ELR (cell line): ENCODE measurements around the gene TBL3.

Experiments used
- DNase-seq: peaks from one replicate; pipeline ENCODE4 v3.0.0-alpha.2; 2015; ENCODE audit warnings: low read depth

The TBL3 gene

DNA sequence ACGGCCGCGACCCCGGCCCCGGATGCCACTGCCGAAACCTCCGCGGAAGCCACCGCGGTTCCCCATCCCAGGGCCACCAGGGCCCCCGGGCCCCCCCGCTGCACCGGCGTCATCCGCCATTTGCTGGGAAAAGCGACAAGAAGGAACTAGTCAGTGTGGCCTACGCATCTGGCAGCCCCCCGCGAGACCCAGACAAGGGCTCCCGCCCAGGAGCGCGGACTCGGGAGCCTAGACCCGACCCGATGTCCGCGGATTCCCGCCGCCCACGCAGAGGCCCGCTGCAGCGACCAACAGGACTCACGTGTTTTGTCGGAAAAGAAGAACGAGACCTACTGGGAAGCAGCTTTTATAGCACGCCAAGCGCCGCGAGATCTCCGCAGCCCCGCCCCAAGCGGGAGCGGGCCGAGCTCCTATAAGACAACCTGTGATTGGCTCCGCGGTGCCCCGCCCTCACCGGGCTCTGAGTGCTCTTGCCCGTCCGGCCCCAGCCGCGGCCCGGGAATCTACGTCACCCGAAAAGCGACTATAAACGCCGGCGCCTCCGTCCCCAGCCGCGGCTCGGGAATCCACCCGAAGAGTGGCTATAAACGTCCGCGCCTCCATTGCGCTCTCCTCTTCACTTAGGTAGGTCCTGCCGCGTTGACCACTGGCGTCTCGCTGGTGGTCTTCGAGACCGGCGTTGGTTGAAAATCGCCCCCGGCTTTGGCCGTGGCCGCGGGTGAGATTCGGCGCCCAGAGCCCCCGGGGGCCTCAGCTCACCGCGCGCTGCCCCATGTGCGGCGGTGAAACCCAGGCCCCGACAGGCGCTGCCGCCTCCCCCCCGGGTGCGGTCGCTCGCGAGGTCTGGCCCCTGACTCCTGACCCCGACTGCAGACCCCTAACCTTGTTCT is 7.1 kb upstream of the TBL3 start, which contains the start of gene RPS2:
TSS of gene RPS2 (minus strand) at position 321 of the 890 bp plus-strand sequence. CDS start at position 120, 201 bp downstream.
- DNase-seq, result peak; percentile 99

DNA sequence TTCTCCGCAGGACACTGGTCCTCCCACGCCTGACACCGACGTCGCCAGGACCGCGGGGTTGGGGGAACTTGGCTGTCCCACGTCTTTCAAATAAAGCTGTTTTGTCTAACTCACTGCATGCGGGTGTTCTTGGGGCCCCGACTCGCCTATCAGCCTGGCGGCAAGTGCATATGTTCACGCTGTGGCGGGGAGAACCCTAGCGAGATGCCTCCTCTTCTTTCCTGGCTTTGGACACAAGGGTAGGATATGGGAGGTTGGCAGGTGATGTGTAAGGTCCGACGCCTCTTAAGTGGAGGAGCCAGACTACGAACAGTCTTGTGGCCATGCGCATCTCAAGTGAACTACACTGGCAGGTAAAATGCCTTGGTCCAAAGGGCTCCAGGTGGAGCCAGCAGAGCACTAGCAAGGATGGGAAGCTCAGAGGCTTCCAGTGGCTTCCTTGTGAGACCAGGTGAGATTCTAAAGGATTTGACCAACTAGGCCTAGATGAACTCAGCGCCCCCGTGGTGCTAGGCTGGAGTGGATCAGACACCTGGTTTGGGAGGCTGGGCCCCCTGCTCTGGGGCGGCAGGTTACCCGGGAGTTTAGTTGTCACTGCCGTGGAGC is 6.4 kb upstream of the TBL3 start:
- DNase-seq, result no peak

DNA sequence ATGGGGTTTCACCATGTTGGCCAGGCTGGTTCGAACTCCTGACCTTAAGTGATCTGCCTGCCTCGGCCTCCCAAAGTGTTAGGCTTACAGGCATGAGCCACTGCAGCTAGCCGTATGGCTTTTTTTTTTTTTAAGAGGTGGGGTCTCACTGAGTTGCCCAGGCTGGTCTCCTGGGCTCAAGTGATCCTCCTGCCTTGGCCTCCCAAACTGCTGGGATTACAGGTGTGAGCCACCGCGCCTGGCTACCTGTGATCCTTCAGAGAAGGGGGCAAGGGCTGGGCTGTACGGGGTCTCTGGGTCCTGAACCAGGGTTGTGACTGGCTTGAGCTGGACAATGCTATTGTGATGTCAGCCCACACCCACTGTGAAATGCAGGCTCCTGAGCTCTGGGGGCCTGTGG is 5.4 kb upstream of the TBL3 start, which contains the start of gene RNF151:
TSS of gene RNF151 (plus strand) at position 397 of the 400 bp plus-strand sequence. CDS start 26 bp downstream, outside the sequence.
- DNase-seq, result no peak

DNA sequence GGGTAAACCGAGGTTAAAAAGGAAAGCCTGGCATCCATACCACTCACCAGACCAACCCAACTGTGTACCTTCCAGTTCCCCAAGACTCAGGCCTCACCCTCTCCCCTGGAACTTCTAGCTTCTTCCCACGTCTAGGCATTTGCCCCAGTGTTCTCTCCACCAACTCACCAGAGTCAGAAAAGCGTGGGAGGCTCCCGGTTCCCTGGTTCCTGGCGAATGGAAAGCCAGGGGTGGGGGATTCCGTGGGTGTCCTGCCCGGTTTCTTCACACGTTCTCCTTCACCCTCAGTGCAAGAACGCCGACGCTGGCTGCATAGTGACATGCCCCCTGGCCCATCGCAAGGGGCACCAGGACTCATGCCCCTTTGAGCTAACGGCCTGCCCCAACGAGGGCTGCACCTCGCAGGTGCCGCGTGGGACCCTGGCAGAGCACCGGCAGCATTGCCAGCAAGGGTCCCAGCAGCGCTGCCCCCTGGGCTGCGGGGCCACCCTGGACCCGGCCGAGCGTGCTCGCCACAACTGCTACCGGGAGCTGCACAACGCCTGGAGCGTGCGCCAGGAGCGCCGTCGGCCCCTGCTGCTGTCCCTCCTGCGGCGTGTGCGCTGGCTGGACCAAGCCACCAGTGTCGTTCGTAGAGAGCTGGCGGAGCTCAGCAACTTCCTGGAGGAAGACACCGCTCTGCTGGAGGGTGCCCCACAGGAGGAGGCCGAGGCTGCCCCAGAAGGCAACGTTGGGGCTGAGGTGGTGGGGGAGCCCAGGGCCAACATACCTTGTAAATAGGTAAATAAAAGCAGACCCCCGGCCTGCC is 3.5 kb upstream of the TBL3 start:
- DNase-seq, result no peak

GRCh38 chr16:1972490-1972877 is 631 bp downstream of the TBL3 start:
- DNase-seq, result peak; percentile 55

- DNase-seq, result no peak
These were observed 1.8 kb downstream of the TBL3 start for GRCh38 chr16:1973461-1974156.

DNA sequence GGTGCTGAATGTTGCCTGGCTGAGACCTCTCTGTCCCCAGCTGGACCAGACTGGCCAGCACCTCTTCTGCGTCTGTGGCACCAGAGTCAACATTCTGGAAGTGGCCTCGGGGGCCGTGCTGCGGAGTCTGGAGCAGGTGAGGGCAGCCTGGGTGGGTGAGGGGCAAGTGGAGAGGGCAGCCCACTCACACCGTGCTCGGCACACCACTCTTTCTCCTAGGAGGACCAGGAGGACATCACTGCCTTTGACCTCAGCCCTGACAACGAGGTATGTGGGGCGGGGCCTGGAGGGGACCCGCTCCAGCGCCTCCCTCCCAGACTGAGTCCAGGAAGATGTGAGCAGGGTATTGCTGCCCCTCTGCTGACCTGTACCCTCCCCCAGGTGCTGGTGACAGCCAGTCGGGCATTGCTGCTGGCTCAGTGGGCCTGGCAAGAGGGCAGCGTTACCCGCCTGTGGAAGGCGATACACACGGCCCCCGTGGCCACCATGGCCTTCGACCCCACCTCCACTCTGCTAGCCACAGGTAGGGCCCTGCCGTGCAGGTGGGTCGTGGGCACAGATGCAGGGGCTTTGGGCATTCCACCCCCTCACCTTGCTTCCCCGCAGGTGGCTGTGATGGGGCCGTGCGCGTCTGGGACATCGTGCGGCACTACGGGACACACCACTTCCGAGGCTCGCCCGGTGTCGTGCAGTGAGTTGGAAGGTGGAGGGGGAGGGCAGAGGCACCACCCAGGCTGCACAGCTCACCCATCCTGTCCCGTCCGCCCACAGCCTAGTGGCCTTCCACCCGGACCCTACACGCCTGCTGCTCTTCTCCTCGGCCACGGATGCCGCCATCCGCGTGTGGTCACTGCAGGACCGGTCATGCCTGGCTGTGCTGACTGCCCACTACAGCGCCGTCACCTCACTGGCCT is 2.6 kb downstream of the TBL3 start:
- no peak for DNase-seq

DNA sequence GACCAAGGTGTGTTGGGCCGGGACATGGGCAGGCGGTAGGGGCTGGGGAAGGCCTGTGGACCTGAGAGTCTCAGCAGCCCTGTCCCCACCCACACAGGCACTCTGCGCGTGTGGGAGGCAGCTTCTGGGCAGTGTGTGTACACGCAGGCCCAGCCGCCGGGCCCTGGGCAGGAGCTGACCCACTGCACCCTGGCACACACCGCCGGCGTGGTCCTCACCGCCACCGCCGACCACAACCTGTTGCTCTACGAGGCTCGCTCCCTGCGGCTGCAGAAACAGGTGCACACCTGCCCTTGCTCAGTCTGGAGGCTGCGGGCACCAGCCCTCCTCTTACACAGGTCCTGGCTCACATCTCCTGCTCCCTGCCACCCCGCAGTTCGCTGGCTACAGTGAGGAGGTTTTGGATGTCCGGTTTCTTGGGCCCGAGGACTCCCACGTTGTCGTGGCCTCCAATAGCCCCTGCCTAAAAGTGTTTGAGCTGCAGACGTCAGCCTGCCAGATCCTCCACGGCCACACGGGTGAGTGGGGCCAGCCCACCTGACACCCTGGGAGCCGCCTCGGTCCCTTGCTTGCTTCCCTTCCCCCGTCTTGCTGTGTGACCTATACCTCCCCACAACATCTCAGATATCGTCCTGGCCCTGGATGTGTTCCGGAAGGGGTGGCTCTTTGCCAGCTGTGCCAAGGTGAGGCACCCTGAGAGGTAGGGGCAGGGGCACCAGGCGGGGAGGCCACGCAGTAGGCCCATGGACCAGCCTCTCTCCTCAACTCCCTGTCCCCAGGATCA is 3.8 kb downstream of the TBL3 start:
- DNase-seq, result no peak

GRCh38 chr16:1976216-1976520 is 4.3 kb downstream of the TBL3 start:
- DNase-seq, result no peak

GRCh38 chr16:1976951-1977874 is 5.4 kb downstream of the TBL3 start:
- no peak for DNase-seq

DNA sequence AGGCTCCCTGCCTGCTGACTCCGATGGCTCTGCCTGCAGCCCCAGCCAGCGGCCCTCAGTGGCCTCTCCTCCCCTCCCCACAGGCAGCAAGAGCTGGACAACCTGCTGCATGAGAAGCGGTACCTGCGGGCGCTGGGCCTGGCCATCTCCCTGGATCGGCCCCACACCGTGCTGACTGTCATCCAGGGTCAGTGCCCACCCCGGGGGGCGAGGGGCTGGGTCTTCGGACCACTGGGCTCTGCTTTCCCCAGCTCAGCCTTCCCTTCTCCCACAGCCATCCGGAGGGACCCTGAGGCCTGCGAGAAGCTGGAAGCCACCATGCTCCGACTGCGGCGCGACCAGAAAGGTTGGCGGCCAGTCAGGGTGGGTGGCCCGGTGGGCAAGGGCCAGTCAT is 6.0 kb downstream of the TBL3 start:
- DNase-seq, result no peak

GRCh38 chr16:1978476-1979120 is 6.7 kb downstream of the TBL3 start:
- no peak for DNase-seq

DNA sequence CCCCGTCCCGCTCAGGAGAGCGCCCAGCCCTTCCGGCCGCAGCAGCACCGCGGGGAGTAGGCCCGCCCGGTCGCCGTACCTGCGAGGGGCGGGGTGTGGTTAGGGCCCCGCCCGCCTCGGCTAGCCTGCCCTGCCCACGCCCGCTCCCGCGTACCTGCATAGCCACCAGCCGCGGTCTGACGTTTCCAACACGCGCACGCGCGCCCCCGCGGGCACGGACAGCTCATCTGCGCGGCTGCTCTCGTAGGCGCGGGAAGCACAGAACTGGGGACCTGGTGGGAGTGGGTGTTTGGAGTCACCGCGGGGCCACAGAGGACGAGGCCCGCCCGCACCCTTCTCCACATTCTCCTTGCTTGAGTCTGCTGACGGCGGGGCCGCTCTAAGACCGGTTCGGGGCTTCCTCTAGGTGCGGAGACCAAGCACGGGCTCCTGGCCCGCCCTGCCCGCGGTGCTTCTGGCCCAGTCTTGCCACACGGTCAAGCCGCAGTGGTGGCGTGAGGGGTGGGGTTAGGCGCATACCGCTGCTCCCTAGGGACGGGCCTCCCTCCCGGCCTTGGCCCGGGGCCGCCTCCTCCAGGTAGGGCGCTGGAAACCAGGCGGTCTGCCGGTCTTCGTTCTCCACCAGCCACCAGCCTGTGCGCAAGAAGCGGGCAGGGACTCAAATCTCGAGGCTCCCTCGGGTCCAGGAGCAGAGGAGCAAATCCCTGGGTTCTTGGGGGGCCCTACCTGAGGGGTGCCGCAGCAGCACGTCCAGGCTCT is 7.6 kb downstream of the TBL3 start:
- no peak for DNase-seq

DNA sequence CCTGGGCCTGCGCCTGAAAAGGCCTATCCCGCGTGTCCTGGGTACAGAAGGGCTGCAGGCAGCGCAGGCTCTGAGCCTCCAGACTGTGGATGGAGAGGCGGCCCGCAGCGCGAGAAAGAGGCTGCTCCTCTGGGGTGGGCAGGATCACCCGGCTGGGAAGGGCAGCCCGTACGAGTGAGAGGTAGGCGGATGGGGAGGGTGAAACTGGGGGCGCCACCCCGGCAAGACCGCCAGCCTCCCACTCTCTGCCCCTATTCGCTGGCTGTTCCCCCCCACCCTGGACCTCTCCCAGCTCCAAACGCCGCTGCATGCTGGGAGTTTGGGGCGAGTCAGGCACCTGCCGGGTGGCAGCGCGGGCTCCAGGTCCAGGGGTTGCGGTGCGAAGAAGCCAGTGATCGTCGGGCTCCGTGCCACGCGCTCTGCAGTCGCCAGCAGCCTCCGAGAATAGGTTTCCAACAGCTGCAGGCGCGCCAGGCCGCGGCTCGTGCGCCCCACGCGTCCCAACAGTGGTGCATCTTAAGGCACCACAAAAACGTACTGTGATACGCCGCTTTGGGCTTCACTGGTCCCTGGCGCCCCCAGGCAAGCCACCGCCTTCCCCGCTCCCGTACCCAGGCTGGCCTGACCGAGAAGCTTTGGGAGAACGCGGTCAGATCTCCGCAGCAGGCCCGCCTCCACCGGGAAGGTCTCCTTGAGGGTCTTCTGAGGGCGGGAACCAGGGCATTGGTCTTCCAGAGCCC is 8.3 kb downstream of the TBL3 start:
- DNase-seq, result no peak

- DNase-seq, result no peak
These were observed 8.9 kb downstream of the TBL3 start for GRCh38 chr16:1980770-1981087.

DNA sequence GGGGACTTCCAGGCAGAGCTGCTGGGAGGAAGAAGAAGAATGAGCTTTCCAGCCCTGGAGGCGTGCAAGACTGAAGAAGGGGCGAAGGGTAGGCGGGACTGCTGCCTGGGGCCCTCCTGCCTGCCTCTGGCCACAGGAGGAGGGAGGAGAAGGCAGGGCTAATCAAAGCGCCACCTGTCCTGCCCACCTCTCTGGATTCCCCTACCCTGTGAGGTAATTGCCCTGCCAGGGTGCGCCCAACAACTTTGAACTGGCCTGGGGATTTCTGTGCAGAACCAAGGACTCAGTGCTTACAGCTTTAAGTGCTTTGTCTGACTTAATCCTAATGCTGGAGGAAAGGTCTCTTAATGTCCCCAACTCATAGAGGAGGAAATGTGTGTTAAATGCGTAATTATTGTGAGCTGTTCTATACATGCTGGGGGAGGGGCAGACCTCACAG is 9.6 kb downstream of the TBL3 start, which contains the start of gene NOXO1:
TSS of gene NOXO1 (minus strand) at position 72 of the 439 bp plus-strand sequence. CDS start 290 bp downstream, outside the sequence.
- no peak for DNase-seq

DNA sequence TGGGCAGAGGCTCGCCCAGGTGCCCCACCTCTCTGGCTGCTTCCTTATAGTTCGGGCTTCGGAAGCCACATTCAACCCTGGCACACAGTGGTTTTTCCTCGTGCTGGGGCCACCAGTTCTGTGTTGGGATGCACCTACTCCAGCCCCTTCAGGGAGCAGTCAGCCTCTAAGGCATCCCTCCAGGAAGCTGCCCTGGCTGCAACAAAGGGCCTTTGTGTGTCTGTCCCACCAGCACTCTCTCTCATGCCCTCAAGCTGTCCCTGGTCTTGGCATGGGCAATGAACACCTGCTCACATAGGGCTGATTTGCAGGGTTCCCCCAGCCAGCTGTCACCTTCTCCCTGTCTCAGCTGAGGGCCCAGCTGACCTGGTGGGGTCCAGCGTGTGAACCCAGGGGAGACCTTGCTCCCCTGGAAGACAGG is 10.2 kb downstream of the TBL3 start:
- no peak for DNase-seq
